Memory B cell (primary cell): ENCODE measurements around the gene SIRT4.
A peak's percentile ranks its signal among the peaks of the same experiment; 100 is the strongest.

Source experiments
- ATAC-seq: fragments of 150-1000 bp; cut with Tn5 transposase; 2 replicates; pipeline ENCODE4 v1.10.0; 2021; ENCODE audit warnings: low read depth, mild to moderate bottlenecking, moderate library complexity
- DNase-seq, 2 donors: peaks; one replicate each; pipeline ENCODE4 v3.0.0; 2022; ENCODE audit warnings: low spot score in 2 of 2
- H3K27ac Mint-ChIP-seq: one replicate; pipeline ENCODE4 v1.8.0; 2022; ENCODE audit warnings: mild to moderate bottlenecking, moderate library complexity, mixed read lengths
- H3K27me3 Mint-ChIP-seq: one replicate; pipeline ENCODE4 v1.8.0; 2022; ENCODE audit warnings: mixed read lengths
- H3K36me3 Mint-ChIP-seq: one replicate; pipeline ENCODE4 v1.8.0; 2022; ENCODE audit warnings: mild to moderate bottlenecking, mixed read lengths
- H3K4me1 Mint-ChIP-seq: one replicate; pipeline ENCODE4 v1.8.0; 2022; ENCODE audit warnings: mixed read lengths
- H3K4me3 Mint-ChIP-seq: one replicate; pipeline ENCODE4 v1.8.0; 2022; ENCODE audit warnings: mild to moderate bottlenecking, moderate library complexity, mixed read lengths
- H3K9me3 Mint-ChIP-seq: one replicate; pipeline ENCODE4 v1.8.0; 2022; ENCODE audit warnings: mixed read lengths

SIRT4 gene

DNA sequence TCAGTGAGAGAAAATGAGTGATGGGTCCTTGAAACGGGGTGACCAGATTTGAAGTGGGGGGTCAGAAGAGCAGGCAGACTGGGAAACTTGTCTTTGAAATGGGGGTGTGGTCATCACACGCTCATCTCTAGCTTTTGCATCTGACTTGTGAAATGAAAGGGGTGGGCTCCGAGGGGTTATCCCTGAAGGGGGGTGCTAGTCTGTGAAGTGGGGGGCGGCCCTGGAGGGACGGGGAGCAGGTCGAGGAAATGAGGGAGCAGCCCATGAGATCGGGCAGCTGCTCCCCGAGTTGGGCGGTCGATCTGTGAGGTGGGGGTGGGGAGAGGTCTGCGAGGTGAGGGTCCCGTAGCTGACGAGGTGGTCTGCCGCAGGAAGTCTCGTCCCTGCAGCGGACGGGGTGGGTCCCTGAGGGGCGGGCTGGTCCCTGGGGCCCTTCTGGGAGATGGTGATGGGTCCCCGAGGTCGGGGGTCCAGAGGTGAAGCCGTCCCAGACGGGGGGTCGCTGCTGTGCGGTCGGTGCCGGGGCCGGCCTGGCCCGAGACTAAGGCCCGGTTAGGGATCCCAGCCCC lies 37.1 kb upstream of the SIRT4 start:
- no peak overlapping the region for H3K27ac Mint-ChIP-seq
- no peaks in the 10 kb centered on the region for H3K36me3 Mint-ChIP-seq
- H3K9me3 Mint-ChIP-seq: no peaks in the 10 kb centered on the region
- ATAC-seq (no peak), DNase-seq (peak in 1 of 2 donors; percentile 25)
- peak overlapping the region; percentile 84 for H3K4me3 Mint-ChIP-seq
- peaks cover 19% of the 10 kb centered on the region for H3K4me1 Mint-ChIP-seq
- H3K27me3 Mint-ChIP-seq: peaks cover 19% of the 10 kb centered on the region

DNA sequence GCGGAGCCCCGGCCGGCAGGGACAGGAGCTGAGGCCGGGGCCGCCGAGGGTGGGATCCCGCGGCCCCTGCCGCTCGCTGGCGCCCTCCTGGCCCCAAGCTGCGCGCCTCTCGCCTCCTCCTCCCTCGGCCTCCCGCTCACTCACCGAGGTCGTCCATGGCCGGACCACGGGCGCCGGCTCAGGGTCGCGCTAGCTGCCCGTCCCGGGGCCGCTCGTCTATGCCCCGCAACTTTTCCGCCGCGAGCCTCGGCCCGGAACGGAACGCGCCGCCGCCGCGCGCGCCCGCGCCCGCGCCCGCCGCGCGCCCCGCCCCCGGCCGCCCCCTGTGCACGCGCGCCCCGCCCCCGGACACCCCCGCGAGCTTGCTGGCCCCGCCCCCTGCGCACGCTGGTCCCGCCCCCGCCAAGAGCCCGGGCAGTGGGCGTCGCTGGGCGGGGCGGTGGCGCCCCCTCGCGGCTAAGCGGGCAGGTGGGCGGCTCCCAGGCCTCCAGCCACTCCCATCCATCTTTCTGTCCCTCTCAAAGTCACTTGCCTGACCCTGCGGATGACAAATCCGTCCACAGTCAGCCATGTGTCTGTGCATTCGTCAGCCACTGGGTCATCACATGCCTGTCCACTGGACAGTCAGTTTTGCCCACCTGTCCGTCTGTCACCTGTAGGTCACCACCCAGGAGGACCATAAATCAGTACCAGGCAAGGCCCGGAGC lies 36.5 kb upstream of the SIRT4 start, which contains the start of gene PXN:
PXN (minus strand) TSS at position 258 of the 707 bp plus-strand sequence; CDS start at position 157, 101 bp downstream.
- H3K27ac Mint-ChIP-seq: no peak within 1 kb of the TSS
- peak within 1 kb of the TSS; percentile 91 for H3K4me3 Mint-ChIP-seq
- no peaks in the 10 kb centered on the region for H3K36me3 Mint-ChIP-seq
- ATAC-seq: peak; percentile 95
- H3K9me3 Mint-ChIP-seq: no peaks in the 10 kb centered on the region
- peaks cover 19% of the 10 kb centered on the region for H3K4me1 Mint-ChIP-seq
- DNase-seq: peak; percentile 83 to 89
- H3K27me3 Mint-ChIP-seq: peaks cover 16% of the 10 kb centered on the region

DNA sequence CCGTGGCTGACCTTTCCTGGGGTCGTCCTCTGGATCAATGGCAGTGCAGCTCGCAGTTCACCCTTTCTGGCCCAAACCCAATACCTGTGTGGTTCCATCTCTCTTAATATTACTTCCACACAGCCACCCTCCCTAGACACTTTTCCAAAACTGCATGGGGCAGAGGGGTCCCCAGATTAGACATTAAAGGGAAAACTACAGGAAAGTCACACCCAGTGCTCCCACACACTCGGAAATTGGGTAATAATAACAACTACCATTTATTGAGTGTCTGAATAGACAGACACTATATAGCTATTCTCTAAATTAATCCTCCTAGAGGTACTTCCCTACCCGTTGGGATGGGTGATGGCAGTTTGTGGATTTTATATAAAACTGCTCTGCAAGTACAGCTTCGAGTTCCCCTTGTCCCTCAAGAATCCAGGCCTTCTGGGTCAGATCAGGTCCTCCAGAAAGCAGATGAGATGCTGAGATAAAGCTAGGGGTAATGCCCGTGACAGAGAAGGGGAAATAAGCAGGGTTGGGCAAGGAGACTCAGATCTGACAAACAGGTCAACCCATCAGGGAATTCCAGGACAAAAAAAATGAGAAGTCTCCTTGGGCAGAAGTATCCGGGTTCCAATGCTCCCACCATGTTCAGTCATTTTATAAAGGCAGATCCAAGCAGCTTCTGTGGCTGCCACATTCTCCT lies 35.8 kb upstream of the SIRT4 start:
- Mint-ChIP-seq H3K36me3 (no peaks in the 10 kb centered on the region), H3K4me3 (peak overlapping the region; percentile 91), H3K4me1 (peaks cover 19% of the 10 kb centered on the region), H3K27ac (no peak overlapping the region), H3K9me3 (no peaks in the 10 kb centered on the region), H3K27me3 (peaks cover 16% of the 10 kb centered on the region)
- ATAC-seq: no peak
- no peak for DNase-seq

DNA sequence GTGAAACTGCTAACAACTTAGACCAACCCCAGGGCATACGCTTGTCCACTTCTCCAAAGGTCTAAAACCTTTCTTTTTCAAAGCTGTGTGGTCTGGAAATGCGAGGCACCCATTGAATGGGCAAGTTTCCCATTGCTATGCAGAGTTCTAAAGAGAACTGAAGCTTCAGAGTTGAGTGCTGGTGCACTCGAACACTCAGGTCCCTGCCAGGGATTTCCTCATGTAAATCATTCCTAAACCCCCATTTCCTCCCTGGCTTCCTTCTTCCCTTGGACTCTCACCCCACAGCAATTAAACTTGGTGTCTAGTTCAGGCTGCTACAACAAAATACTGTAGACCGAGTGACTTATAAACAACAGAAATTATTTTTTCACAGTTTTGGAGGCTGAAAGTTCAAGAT lies 34.4 kb upstream of the SIRT4 start:
- Mint-ChIP-seq H3K27me3 (peaks cover 15% of the 10 kb centered on the region), H3K4me1 (peaks cover 16% of the 10 kb centered on the region), H3K27ac (no peak overlapping the region), H3K9me3 (no peaks in the 10 kb centered on the region), H3K36me3 (no peaks in the 10 kb centered on the region), H3K4me3 (no peak overlapping the region)
- no peak for DNase-seq
- ATAC-seq: no peak

DNA sequence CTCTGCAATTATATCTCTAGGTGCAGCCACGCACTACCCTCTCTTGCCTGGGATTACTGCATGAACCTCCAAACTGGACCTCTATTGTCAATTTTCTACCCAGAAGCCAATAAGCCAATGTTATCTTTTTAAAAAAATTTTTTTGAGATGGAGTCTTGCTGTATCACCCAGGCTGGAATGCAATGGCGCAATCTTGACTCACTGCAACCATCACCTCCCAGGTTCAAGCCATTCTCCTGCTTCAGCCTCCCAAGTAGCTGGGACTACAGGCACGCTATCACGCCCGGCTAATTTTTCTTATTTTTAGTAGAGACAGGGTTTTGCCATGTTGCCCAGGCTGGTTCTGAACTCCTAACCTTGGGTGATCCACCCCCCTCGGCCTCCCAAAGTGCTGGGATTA lies 25.4 kb upstream of the SIRT4 start:
- DNase-seq: no peak
- H3K27me3 Mint-ChIP-seq: peaks cover 7% of the 10 kb centered on the region
- H3K4me1 Mint-ChIP-seq: no peaks in the 10 kb centered on the region
- H3K36me3 Mint-ChIP-seq: no peaks in the 10 kb centered on the region
- H3K9me3 Mint-ChIP-seq: no peaks in the 10 kb centered on the region
- H3K27ac Mint-ChIP-seq: no peak overlapping the region
- H3K4me3 Mint-ChIP-seq: no peak overlapping the region
- ATAC-seq: no peak

DNA sequence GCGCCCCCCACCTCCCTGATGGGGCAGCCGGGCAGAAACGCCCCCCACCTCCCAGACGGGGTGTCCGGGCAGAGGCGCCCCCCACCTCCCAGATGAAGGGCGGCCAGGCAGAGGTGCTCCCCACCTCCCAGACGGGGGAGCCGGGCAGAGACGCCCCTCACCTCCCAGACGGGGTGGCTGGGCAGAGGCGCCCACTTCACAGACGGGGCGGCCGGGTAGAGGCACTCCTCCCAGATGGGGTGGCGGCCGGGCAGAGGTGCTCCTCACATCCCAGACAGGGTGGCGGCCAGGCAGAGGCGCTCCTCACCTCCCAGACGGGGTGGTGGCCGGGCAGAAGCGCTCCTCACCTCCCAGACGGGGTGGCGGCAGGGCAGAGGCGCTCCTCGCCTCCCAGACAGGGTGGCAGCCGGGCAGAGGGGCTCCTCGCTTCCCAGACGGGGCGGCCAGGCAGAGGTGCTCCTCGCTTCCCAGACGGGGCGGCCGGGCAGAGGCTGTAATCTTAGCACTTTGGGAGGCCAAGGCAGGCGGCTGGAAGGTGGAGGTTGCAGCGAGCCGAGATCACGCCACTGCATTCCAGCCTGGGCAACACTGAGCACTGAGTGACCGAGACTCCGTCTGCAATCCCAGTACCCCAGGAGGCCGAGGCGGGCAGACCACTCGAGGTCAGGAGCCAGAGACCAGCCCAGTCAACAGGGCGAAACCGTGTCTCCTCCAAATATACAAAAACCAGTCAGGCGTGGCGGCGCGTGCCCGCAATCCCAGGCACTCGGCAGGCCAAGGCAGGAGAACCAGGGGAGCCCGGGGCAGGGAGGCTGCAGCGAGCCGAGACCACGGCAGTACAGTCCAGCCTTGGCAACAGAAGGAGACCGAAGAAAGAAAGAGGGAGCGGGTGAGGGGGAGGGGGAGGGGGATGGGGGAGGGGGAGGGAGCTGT lies 23.7 kb upstream of the SIRT4 start:
- ATAC-seq (no peak), DNase-seq (no peak)
- Mint-ChIP-seq H3K4me3 (no peak overlapping the region), H3K36me3 (no peaks in the 10 kb centered on the region), H3K4me1 (no peaks in the 10 kb centered on the region), H3K27ac (no peak overlapping the region), H3K27me3 (peaks cover 5% of the 10 kb centered on the region), H3K9me3 (no peaks in the 10 kb centered on the region)

DNA sequence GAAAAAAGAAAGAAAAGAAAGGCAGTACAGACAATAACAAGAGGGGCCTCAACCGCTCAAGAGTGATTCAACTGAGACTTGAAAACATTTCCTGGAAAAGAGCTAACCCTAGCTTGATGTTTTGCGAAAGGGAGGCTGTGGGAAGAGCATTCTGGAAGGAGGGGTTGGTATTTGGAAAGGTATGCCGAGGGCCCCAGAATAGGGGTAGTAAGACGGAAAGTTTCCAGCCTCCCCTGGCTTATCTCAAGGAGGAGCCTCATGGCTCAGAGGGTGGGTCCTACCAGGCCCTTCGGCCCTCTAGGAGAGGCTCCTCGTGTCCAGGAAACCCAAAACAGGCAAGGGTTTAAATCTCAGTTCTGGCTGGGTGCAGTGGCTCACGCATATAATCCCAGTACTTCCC lies 18.8 kb upstream of the SIRT4 start:
- Mint-ChIP-seq H3K27ac (no peak overlapping the region), H3K4me3 (no peak overlapping the region), H3K36me3 (no peaks in the 10 kb centered on the region), H3K27me3 (peaks cover 2% of the 10 kb centered on the region), H3K4me1 (peaks cover 5% of the 10 kb centered on the region), H3K9me3 (no peaks in the 10 kb centered on the region)
- ATAC-seq: no peak
- no peak for DNase-seq

DNA sequence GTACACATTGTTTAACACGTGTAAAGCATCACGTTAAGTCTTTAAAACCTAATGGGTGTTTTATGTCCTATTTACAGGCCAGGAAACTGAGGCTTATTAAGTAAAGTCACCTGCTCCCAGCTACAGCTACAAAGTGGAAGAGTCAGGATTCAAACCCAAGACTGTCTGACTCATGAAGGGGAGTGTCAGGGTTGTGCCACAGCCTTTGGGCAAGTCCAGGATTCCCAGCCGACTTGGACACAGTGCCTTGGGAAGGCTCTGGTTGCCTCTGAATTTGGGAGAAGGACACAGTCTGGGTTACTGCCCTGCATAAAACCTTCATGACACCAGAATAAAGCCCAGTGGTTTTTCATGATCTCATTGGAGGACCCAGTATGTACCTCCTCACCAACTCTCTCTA lies 17.7 kb upstream of the SIRT4 start:
- DNase-seq (no peak), ATAC-seq (no peak)
- H3K4me1 Mint-ChIP-seq: peaks cover 7% of the 10 kb centered on the region
- no peak overlapping the region for H3K27ac Mint-ChIP-seq
- no peaks in the 10 kb centered on the region for H3K9me3 Mint-ChIP-seq
- H3K27me3 Mint-ChIP-seq: no peaks in the 10 kb centered on the region
- H3K4me3 Mint-ChIP-seq: no peak overlapping the region
- H3K36me3 Mint-ChIP-seq: no peaks in the 10 kb centered on the region

DNA sequence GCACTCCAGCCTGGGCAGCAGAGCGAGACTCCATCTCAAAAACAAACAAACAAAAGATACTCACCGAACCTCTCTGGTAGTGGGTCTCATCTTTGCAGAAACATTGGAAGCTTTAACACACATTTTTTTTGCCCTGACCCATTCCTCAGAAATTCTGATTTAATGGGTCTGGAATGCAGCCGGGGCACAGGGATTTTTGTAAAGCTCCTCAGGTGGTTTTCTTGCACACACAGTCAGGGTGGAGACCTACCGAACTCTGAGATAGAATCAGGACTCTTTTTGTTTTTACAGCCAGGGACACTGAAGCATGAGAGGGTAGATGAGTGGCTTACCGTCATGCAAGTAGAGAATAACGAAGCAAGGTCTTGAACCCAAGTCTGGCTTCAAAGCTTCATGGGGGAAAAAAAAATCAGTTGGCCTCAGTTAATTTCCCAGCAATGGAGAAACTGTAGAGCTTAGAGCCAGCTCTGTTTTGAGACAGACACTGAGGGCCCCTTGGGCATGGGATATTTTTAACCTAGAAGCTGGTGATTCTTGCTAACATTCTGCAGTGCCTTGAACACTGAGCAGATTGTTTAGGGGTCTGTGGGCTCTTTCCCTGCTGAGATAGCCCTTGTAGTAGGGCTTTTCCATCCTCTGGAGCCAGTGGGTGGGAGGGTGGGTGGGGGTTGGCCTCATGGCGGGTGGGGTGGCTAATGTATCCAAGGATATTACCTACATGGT lies 15.2 kb upstream of the SIRT4 start:
- Mint-ChIP-seq H3K27me3 (no peaks in the 10 kb centered on the region), H3K27ac (no peak overlapping the region)

DNA sequence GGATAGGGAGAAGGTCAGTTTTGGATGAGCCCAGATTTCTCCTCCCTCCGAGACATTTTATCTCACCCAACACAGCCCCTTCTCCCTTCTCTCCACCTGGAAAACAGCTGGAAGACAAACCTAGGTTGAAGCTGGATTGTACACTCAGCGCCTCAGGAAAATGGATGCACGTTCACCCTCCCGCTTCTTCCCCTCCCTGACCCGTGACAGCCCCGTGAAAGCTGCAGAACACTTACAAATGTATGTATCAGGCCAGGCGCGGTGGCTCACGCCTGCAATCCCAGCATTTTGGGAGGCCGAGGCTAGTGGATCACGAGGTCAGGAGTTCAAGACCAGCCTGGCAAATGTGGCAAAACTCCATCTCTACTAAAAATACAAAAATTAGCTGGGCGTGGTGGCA lies 14.6 kb upstream of the SIRT4 start:
- Mint-ChIP-seq H3K4me3 (no peak overlapping the region), H3K27me3 (no peaks in the 10 kb centered on the region), H3K9me3 (no peaks in the 10 kb centered on the region), H3K36me3 (no peaks in the 10 kb centered on the region), H3K4me1 (peaks cover 12% of the 10 kb centered on the region), H3K27ac (no peak overlapping the region)
- no peak for ATAC-seq
- DNase-seq: no peak

More for the DNA sequence above, 15.2 kb upstream of the SIRT4 start:
- H3K36me3 Mint-ChIP-seq: no peaks in the 10 kb centered on the region
- DNase-seq: no peak
- ATAC-seq: no peak
- no peaks in the 10 kb centered on the region for H3K9me3 Mint-ChIP-seq
- H3K4me3 Mint-ChIP-seq: no peak overlapping the region
- H3K4me1 Mint-ChIP-seq: peaks cover 12% of the 10 kb centered on the region

DNA sequence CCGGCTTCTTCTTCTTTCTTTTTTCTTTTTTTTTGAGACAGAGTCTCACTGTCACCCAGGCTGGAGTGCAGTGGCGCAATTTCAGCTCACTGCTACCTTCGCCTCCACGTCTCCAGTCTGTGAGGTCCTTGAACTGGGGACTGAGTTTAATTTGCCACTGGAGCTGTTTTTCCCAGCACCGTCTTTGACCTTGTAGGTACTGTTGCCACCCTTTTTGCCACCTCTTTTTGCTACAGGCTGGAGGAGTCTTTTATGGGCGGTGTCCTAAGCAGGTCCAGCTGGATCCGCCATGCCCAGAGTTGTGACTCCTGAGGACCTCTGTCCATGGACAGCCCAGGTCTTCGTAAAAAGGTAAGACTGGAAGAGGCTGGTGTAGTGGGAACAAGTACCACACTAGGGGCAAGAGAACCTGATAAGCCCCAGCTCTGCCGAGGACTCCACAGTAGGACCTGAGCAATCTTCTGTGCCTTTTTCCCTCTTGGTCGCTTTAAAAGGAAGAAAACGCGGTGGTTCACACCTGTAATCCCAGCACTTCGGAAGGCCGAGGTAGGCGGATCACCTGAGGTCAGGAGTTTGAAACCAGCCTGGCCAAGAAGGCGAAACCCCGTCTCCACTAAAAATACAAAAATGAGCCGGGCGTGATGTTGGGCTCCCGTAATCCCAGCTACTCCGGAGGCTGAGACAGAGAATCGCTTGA lies 11.4 kb upstream of the SIRT4 start:
- peaks cover 12% of the 10 kb centered on the region for H3K4me1 Mint-ChIP-seq
- no peaks in the 10 kb centered on the region for H3K36me3 Mint-ChIP-seq
- H3K9me3 Mint-ChIP-seq: no peaks in the 10 kb centered on the region
- H3K27ac Mint-ChIP-seq: no peak overlapping the region
- H3K27me3 Mint-ChIP-seq: no peaks in the 10 kb centered on the region
- H3K4me3 Mint-ChIP-seq: no peak overlapping the region
- ATAC-seq (no peak), DNase-seq (peak; percentile 25 to 29)

DNA sequence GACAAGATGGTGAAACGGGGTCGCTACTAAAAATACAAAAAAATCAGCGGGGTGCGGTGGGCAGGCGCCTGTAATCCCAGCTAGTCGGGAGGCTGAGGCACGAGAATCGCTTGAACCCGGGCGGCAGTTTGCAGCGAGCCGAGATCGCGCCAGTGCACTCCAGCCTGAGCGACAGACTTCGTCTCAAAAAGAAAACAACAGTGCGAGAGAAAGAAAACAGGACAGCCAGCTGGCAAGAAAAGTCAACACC lies 9.8 kb upstream of the SIRT4 start:
- DNase-seq: no peak
- H3K4me3 Mint-ChIP-seq: no peak overlapping the region
- H3K4me1 Mint-ChIP-seq: peaks cover 10% of the 10 kb centered on the region
- no peak overlapping the region for H3K27ac Mint-ChIP-seq
- ATAC-seq: peak; percentile 1
- no peaks in the 10 kb centered on the region for H3K36me3 Mint-ChIP-seq
- no peaks in the 10 kb centered on the region for H3K27me3 Mint-ChIP-seq
- H3K9me3 Mint-ChIP-seq: no peaks in the 10 kb centered on the region
